ENCODE measurements around the gene MTERF2. TPM values are rescaled to one million over a fixed set of nuclear protein-coding genes. Genes with fewer than 3 reads are reported as not detected.
"Not testable (repeated sequence)": the region's sequence is repeated elsewhere in the genome, so short reads cannot be mapped to it uniquely, and the experiment has no call there.

MTERF2 gene
- total RNA-seq, 1 experiment from 2014 or later = 7.8 TPM

GRCh38 chr12:107007411-107007810 is 20.5 kb upstream of the MTERF2 start:
- intact Hi-C loops (cut with micrococcal nuclease) = no loop called here
- POLR2A ChIA-PET = no interaction called here
- RAD21 ChIA-PET (ENCODE audit: low non-redundant PET in 1 of 2, low total read pairs in 2 of 2, uncharacterized antibody in 2 of 2, unreplicated experiment in 2 of 2) = no interaction called here

GRCh38 chr12:107002665-107003064 is 15.7 kb upstream of the MTERF2 start:
- intact Hi-C loops (cut with micrococcal nuclease); H3K4me2 ChIP-seq (ENCODE audit: low read length); H3K27ac ChIP-seq (ENCODE audit: low read depth, low read length); POLR2A ChIA-PET; ATAC-seq; H3K36me3 ChIP-seq (ENCODE audit: control insufficient read depth in 1 of 2, insufficient read depth in 2 of 2, low read length in 2 of 2); H3K9ac ChIP-seq (ENCODE audit: low read length); H3K79me2 ChIP-seq (ENCODE audit: insufficient read depth, low read length); DNase-seq (ENCODE audit: low read depth, low spot score); H2AFZ ChIP-seq (ENCODE audit: low read depth, low read length, poor library complexity, severe bottlenecking); H3K9me2 ChIP-seq (ENCODE audit: insufficient read depth); H3K4me1 ChIP-seq (ENCODE audit: control insufficient read depth in 1 of 2, insufficient read depth in 2 of 2, low read length in 2 of 2); H3K4me3 ChIP-seq (replicated peaks in 1 of 2; ENCODE audit: low read depth in 1 of 2, low read length in 2 of 2); CTCF ChIA-PET; BruUV-seq (replicated peaks); H3K9me3 ChIP-seq (ENCODE audit: control insufficient read depth in 1 of 2, insufficient read depth in 1 of 2, low read depth in 1 of 2, low read length in 2 of 2); RAD21 ChIA-PET (ENCODE audit: low non-redundant PET in 1 of 2, low total read pairs in 2 of 2, uncharacterized antibody in 2 of 2, unreplicated experiment in 2 of 2); H4K20me1 ChIP-seq (ENCODE audit: insufficient read depth); H3K27me3 ChIP-seq (ENCODE audit: insufficient read depth, low read length): not testable (repeated sequence)

More at GRCh38 chr12:107007411-107007810, 20.5 kb upstream of the MTERF2 start:
- H2AFZ ChIP-seq (ENCODE audit: low read depth, low read length, poor library complexity, severe bottlenecking) = no peak overlapping the region
- H3K9me3 ChIP-seq (ENCODE audit: control insufficient read depth in 1 of 2, insufficient read depth in 1 of 2, low read depth in 1 of 2, low read length in 2 of 2) = no peaks in the 10 kb centered on the region
- no peaks in the 10 kb centered on the region for H3K79me2 ChIP-seq (ENCODE audit: insufficient read depth, low read length)
- no peak overlapping the region for H3K4me2 ChIP-seq (ENCODE audit: low read length)
- no peaks in the 10 kb centered on the region for H3K4me1 ChIP-seq (ENCODE audit: control insufficient read depth in 1 of 2, insufficient read depth in 2 of 2, low read length in 2 of 2)
- H3K27ac ChIP-seq (ENCODE audit: low read depth, low read length) = no peak overlapping the region
- TF ChIP-seq EZH2 (IDR thresholded peaks at IDR 0.05) = no peak
- CTCF ChIA-PET = no interaction called here
- H3K4me3 ChIP-seq (replicated peaks in 1 of 2; ENCODE audit: low read depth in 1 of 2, low read length in 2 of 2) = no peak overlapping the region
- no TSS peak for BruUV-seq (replicated peaks)
- H3K27me3 ChIP-seq (ENCODE audit: insufficient read depth, low read length) = no peaks in the 10 kb centered on the region
- H3K36me3 ChIP-seq (ENCODE audit: control insufficient read depth in 1 of 2, insufficient read depth in 2 of 2, low read length in 2 of 2) = no peaks in the 10 kb centered on the region
- DNase-seq (ENCODE audit: low read depth, low spot score) (no peak), ATAC-seq (no peak)
- H3K9ac ChIP-seq (ENCODE audit: low read length) = no peak overlapping the region
- H4K20me1 ChIP-seq (ENCODE audit: insufficient read depth) = no peaks in the 10 kb centered on the region
- no peaks in the 10 kb centered on the region for H3K9me2 ChIP-seq (ENCODE audit: insufficient read depth)

DNA sequence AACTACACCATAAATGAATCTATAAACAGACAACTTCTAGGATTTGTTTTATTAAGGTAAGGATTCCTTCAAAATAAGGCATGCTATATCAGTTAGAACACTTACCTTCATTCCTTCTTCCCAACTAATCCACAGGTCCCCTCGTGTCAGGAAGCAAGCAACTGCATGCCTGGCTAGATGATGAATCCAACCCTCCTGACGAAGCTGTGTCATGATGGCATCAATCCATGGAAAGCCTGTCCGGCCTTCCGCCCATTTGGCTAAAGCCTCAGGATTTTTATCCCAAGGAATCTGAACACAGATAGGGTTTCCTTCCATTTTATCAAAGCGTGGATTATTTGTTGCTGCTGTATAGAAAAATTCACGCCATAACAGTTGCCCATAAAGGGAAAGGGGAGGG is 12.5 kb upstream of the MTERF2 start:
- Histone ChIP-seq H3K79me2 (ENCODE audit: insufficient read depth, low read length) (no peaks in the 10 kb centered on the region), H3K9ac (ENCODE audit: low read length) (no peak overlapping the region), H3K4me3 (replicated peaks in 1 of 2; ENCODE audit: low read depth in 1 of 2, low read length in 2 of 2) (no peak overlapping the region), H3K9me2 (ENCODE audit: insufficient read depth) (no peaks in the 10 kb centered on the region), H3K27ac (ENCODE audit: low read depth, low read length) (no peak overlapping the region), H3K36me3 (ENCODE audit: control insufficient read depth in 1 of 2, insufficient read depth in 2 of 2, low read length in 2 of 2) (no peaks in the 10 kb centered on the region), H3K4me2 (ENCODE audit: low read length) (no peak overlapping the region), H2AFZ (ENCODE audit: low read depth, low read length, poor library complexity, severe bottlenecking) (no peak overlapping the region), H4K20me1 (ENCODE audit: insufficient read depth) (no peaks in the 10 kb centered on the region), H3K27me3 (ENCODE audit: insufficient read depth, low read length) (no peaks in the 10 kb centered on the region), H3K9me3 (ENCODE audit: control insufficient read depth in 1 of 2, insufficient read depth in 1 of 2, low read depth in 1 of 2, low read length in 2 of 2) (no peaks in the 10 kb centered on the region), H3K4me1 (ENCODE audit: control insufficient read depth in 1 of 2, insufficient read depth in 2 of 2, low read length in 2 of 2) (no peaks in the 10 kb centered on the region)
- CTCF ChIA-PET = no interaction called here
- RAD21 ChIA-PET (ENCODE audit: low non-redundant PET in 1 of 2, low total read pairs in 2 of 2, uncharacterized antibody in 2 of 2, unreplicated experiment in 2 of 2) = no interaction called here
- intact Hi-C loops (cut with micrococcal nuclease) = no loop called here
- ATAC-seq (no peak), DNase-seq (ENCODE audit: low read depth, low spot score) (no peak)
- POLR2A ChIA-PET = no interaction called here
- TF ChIP-seq CEBPB (IDR thresholded peaks at IDR 0.05; ENCODE audit: low read depth) (no peak), SP1 (IDR thresholded peaks at IDR 0.05; ENCODE audit: low read depth) (no peak), EZH2 (IDR thresholded peaks at IDR 0.05) (no peak), CBX3 (IDR thresholded peaks at IDR 0.05; ENCODE audit: low read depth) (no peak), SRF (IDR thresholded peaks at IDR 0.05; ENCODE audit: low read depth) (no peak), ELF1 (IDR thresholded peaks at IDR 0.05; ENCODE audit: borderline replicate concordance, low read depth) (no peak), EGR1 (IDR thresholded peaks at IDR 0.05; ENCODE audit: low read depth) (no peak), ZNF274 (IDR thresholded peaks at IDR 0.05; ENCODE audit: low read depth, low read length) (no peak), REST (IDR thresholded peaks at IDR 0.05; ENCODE audit: low read depth) (no peak), SIN3A (IDR thresholded peaks at IDR 0.05; ENCODE audit: low read depth) (no peak), FOSL1 (IDR thresholded peaks at IDR 0.05; ENCODE audit: low read depth) (no peak)
- TF ChIP-seq, protein P1, sequence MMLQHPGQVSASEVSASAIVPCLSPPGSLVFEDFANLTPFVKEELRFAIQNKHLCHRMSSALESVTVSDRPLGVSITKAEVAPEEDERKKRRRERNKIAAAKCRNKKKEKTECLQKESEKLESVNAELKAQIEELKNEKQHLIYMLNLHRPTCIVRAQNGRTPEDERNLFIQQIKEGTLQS (IDR thresholded peaks at IDR 0.05) = no peak
- TF ChIP-seq, protein P2, sequence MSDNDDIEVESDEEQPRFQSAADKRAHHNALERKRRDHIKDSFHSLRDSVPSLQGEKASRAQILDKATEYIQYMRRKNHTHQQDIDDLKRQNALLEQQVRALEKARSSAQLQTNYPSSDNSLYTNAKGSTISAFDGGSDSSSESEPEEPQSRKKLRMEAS (IDR thresholded peaks at IDR 0.05) = no peak
- BruUV-seq (replicated peaks) = no TSS peak
